K562 (cell line): ENCODE measurements around the gene CROT. TPM values are rescaled to one million over a fixed set of nuclear protein-coding genes. Genes with fewer than 3 reads are reported as not detected.

Experiments used
- ATAC-seq: fragments of 200-7000 bp; cut with Tn5 transposase; 3 replicates; pipeline ENCODE4 v1.9.1; 2020; ENCODE audit warnings: moderate library complexity
- BruUV-seq: library from RNA; stranded (reverse); fragments of 400-500 nt; replicated peaks from 2 replicates; lab custom pipeline; 2021; lab: Mats Ljungman, UMichigan
- CTCF ChIA-PET: fragments of 300-600 bp; formaldehyde crosslinking; extraction: SDS; loops from one replicate; lab custom pipeline; 2021; ENCODE audit warnings: low intra/inter-chr PET ratio; lab: Yijun Ruan, JAX
- POLR2A ChIA-PET: fragments of 300-600, 350-650 bp; sonication (Branson Sonifier 250); formaldehyde crosslinking; extraction: SDS; loops from one replicate; lab custom pipeline; 2021; ENCODE audit warnings: antibody characterized with exemption, inconsistent platforms; lab: Yijun Ruan, JAX
- DNase-seq, 4 experiments: peaks; one replicate each; pipeline versions ENCODE4 v3.0.0 to v3.0.0-alpha.2; 2011 to 2018; ENCODE audit warnings: low spot score in 3 of 4, mixed read lengths in 3 of 4; ENCODE audit errors: extremely low read depth in 1 of 4
- FAIRE-seq: peaks from 2 replicates; lab custom pipeline; 2011; peaks lifted over from hg19 to GRCh38; lab: Jason Lieb, UNC
- H2AFZ ChIP-seq: 2 replicates; pipeline ENCODE4 v1.6.0; 2011; ENCODE audit warnings: low read depth, low read length, control low read depth, inconsistent platforms
- H3K27ac ChIP-seq: fragments of 200-600 bp; 3 replicates; pipeline ENCODE4 v1.8.0; 2011; ENCODE audit warnings: low read depth, mild to moderate bottlenecking, control low read depth, inconsistent platforms, low read length, moderate library complexity, mixed read lengths; ENCODE audit errors: extremely low read depth
- H3K27me3 ChIP-seq, 2 experiments: fragments of 300-600 bp in 1 of 2; 2 replicates in 1 of 2; 3 replicates in 1 of 2; pipeline versions ENCODE4 v1.6.0 to v1.8.0; 2011; ENCODE audit warnings: inconsistent platforms in 2 of 2, low read length in 2 of 2, mild to moderate bottlenecking in 1 of 2, mixed read lengths in 1 of 2, moderate library complexity in 1 of 2; ENCODE audit not compliant: control insufficient read depth in 2 of 2, insufficient read depth in 2 of 2
- H3K36me3 ChIP-seq: fragments of 300-600 bp; 3 replicates; pipeline ENCODE4 v1.8.0; 2011; ENCODE audit warnings: mild to moderate bottlenecking, low read length, inconsistent platforms; ENCODE audit not compliant: control insufficient read depth, insufficient read depth
- H3K4me1 ChIP-seq, 2 experiments: fragments of 200-600 bp in 1 of 2; replicated peaks in 1 of 2; 2 replicates in 1 of 2; 3 replicates in 1 of 2; pipeline versions ENCODE4 v1.5.1 to v1.8.0; 2011; ENCODE audit warnings: inconsistent platforms in 2 of 2, low read length in 2 of 2, mild to moderate bottlenecking in 1 of 2, mixed read lengths in 1 of 2, moderate library complexity in 1 of 2; ENCODE audit not compliant: control insufficient read depth in 2 of 2, insufficient read depth in 2 of 2
- H3K4me2 ChIP-seq: 2 replicates; pipeline ENCODE4 v1.6.1; 2011; ENCODE audit warnings: low read length, control low read depth, inconsistent platforms, mixed read lengths; ENCODE audit not compliant: insufficient read depth
- H3K4me3 ChIP-seq: fragments of 200-600 bp; sonication (generic), shearing (Covaris generic); 2 replicates; pipeline ENCODE4 v1.5.1; 2016; ENCODE audit warnings: control low read depth, inconsistent platforms
- H3K79me2 ChIP-seq: fragments of 200-600 bp; 3 replicates; pipeline ENCODE4 v1.8.0; 2011; ENCODE audit warnings: low read length, inconsistent platforms; ENCODE audit not compliant: control insufficient read depth, insufficient read depth
- H3K9ac ChIP-seq, 2 experiments: 2 replicates each; pipeline versions ENCODE4 v1.6.0 to v1.6.1; 2011; ENCODE audit warnings: low read depth in 2 of 2, low read length in 2 of 2, control low read depth in 1 of 2, inconsistent platforms in 1 of 2, mild to moderate bottlenecking in 1 of 2, mixed read lengths in 1 of 2; ENCODE audit not compliant: insufficient read depth in 1 of 2
- H3K9me1 ChIP-seq: one replicate; pipeline ENCODE4 v1.6.0; 2011; ENCODE audit warnings: inconsistent platforms, mild to moderate bottlenecking, low read length, moderate library complexity; ENCODE audit not compliant: control insufficient read depth, insufficient read depth
- H3K9me3 ChIP-seq: replicated peaks from 2 replicates; pipeline ENCODE4 v1.5.1; 2011; ENCODE audit warnings: low read depth, low read length, inconsistent platforms; ENCODE audit not compliant: control insufficient read depth, insufficient read depth
- H4K20me1 ChIP-seq: replicated peaks from 2 replicates; pipeline ENCODE4 v1.6.1; 2011; ENCODE audit warnings: low read length, inconsistent platforms, mixed read lengths; ENCODE audit not compliant: control insufficient read depth, insufficient read depth
- CREB3L1 ChIP-seq: fragments of 450-650 bp; IDR thresholded peaks from 2 replicates; pipeline ENCODE4 v1.6.1; 2014; ENCODE audit warnings: low read depth, mild to moderate bottlenecking, moderate library complexity, borderline replicate concordance
- EWSR1 ChIP-seq: fragments of 450-650 bp; IDR thresholded peaks from 2 replicates; pipeline ENCODE4 v1.6.1; 2018; ENCODE audit warnings: borderline replicate concordance, mild to moderate bottlenecking, low read depth, moderate library complexity; ENCODE audit not compliant: partially characterized antibody
- HOXB6 ChIP-seq: fragments of 250-450 bp; sonication (Bioruptor Pico); IDR thresholded peaks from 2 replicates; pipeline ENCODE4 v1.5.1; 2022; ENCODE audit warnings: mild to moderate bottlenecking, borderline replicate concordance
- KDM1A ChIP-seq, 2 experiments: fragments of 450-650 bp; IDR thresholded peaks; 2 replicates each; pipeline ENCODE4 v1.6.1; 2016; ENCODE audit warnings: mild to moderate bottlenecking in 2 of 2
- MTA2 ChIP-seq: fragments of 450-650 bp; IDR thresholded peaks from 2 replicates; pipeline ENCODE4 v1.6.1; 2016; ENCODE audit warnings: low read depth
- NCOA1 ChIP-seq: fragments of 450-650 bp; IDR thresholded peaks from 2 replicates; pipeline ENCODE4 v1.6.1; 2016; ENCODE audit warnings: low read depth
- PKNOX1 ChIP-seq: fragments of 450-650 bp; IDR thresholded peaks from 2 replicates; pipeline ENCODE4 v1.6.1; 2016
- PREB ChIP-seq: sonication (generic); formaldehyde crosslinking; IDR thresholded peaks from 2 replicates; pipeline ENCODE4 v1.8.1; 2023; ENCODE audit warnings: mild to moderate bottlenecking, missing genetic modification reagents
- RAD21 ChIP-seq, 2 experiments: fragments of 250-450 bp in 1 of 2; fragments of 450-650 bp in 1 of 2; sonication (Bioruptor Pico) in 1 of 2; formaldehyde crosslinking in 1 of 2; IDR thresholded peaks in 1 of 2; conservative IDR thresholded peaks in 1 of 2; 2 replicates each; pipeline versions ENCODE4 v1.4.0 to v1.8.0; 2020 to 2022; ENCODE audit warnings: mild to moderate bottlenecking in 2 of 2, moderate library complexity in 1 of 2
- SMC3 ChIP-seq: conservative IDR thresholded peaks from 2 replicates; pipeline ENCODE4 v1.6.1; 2011; ENCODE audit warnings: low read depth, low read length, improper control_type of control experiment; ENCODE audit not compliant: insufficient read depth
- SRSF1 ChIP-seq: fragments of 200-400 bp; formaldehyde crosslinking; IDR thresholded peaks from 2 replicates; pipeline ENCODE4 v1.6.1; 2017; ENCODE audit warnings: mild to moderate bottlenecking, low read depth, low read length, moderate library complexity
- STAT5B ChIP-seq: fragments of 250-450 bp; sonication (Bioruptor Pico); IDR thresholded peaks from 2 replicates; pipeline ENCODE4 v1.8.0; 2021; ENCODE audit warnings: mild to moderate bottlenecking, inconsistent platforms
- TFAP4 ChIP-seq: sonication (generic); formaldehyde crosslinking; IDR thresholded peaks from 2 replicates; pipeline ENCODE4 v1.8.0; 2022; ENCODE audit warnings: missing genetic modification reagents, mild to moderate bottlenecking, moderate library complexity, borderline replicate concordance
- ZBTB17 ChIP-seq: fragments of 450-650 bp; formaldehyde crosslinking; IDR thresholded peaks from 2 replicates; pipeline ENCODE4 v1.4.0; 2020; ENCODE audit warnings: mild to moderate bottlenecking
- ZNF398 ChIP-seq: fragments of 250-450 bp; sonication (Bioruptor Pico); IDR thresholded peaks from 2 replicates; pipeline ENCODE4 v1.8.0; 2021; ENCODE audit warnings: moderate library complexity, mild to moderate bottlenecking, inconsistent platforms
- ZNF507 ChIP-seq: conservative IDR thresholded peaks from 2 replicates; pipeline ENCODE4 v1.6.1; 2017; ENCODE audit warnings: missing genetic modification characterization, missing compliant biosample characterization
- ZNF79 ChIP-seq: fragments of 250-450 bp; sonication (Bioruptor Pico); IDR thresholded peaks from 2 replicates; pipeline ENCODE4 v1.4.0; 2020; ENCODE audit warnings: low read depth, mild to moderate bottlenecking, moderate library complexity
- ZSCAN32 ChIP-seq: fragments of 450-650 bp; formaldehyde crosslinking; IDR thresholded peaks from 2 replicates; pipeline ENCODE4 v1.4.0; 2020; ENCODE audit warnings: mild to moderate bottlenecking, moderate library complexity
- whole genome bisulfite sequencing: fragments of 100-300 bp; shearing (Covaris generic); methylation state at CpG from one replicate; pipeline ENCODE4 v1.1.6; 2016; ENCODE audit warnings: low coverage, mixed read lengths; ENCODE audit not compliant: insufficient coverage; ENCODE audit errors: missing lambda C conversion rate; 5-methylcytosine and 5-hydroxymethylcytosine counted together
- in situ Hi-C: fragments of 300-500 bp; cut with MboI; formaldehyde crosslinking; loops from 4 replicates; pipeline ENCODE4 v1.15.0; 2018; ENCODE audit warnings: inconsistent platforms, mixed read lengths
- intact Hi-C: fragments of 100-400 bp; cut with micrococcal nuclease; formaldehyde crosslinking; loops from 2 replicates; pipeline ENCODE4 v1.14.2; 2022
- polyA plus RNA-seq, 8 experiments: library from polyadenylated mRNA; depleted of rRNA in 4 of 8; stranded (reverse) in 5 of 8; unstranded in 3 of 8; fragments of >200 nt; fragmentation: Nextera tagmentation in 2 of 8; fragmentation: Illumina TruSeq in 1 of 8; extraction: Ambion mirVana in 2 of 8; extraction: Trizol in 1 of 8; gene quantifications; 2 replicates each; pipeline versions ENCODE4 v1.2.1 to v1.2.3, GENCODE V29; 2011 to 2014; ENCODE audit warnings: inconsistent platforms in 1 of 8, missing spikeins in 1 of 8
- total RNA-seq, 7 experiments: library from RNA; depleted of rRNA in 6 of 7; stranded (reverse); fragments of >200 nt in 6 of 7; fragmentation: Illumina TruSeq in 2 of 7; extraction: Trizol in 2 of 7; gene quantifications; 2 replicates each; pipeline versions ENCODE4 v1.2.1 to v1.2.3, GENCODE V29; 2011 to 2021; ENCODE audit warnings: low replicate concordance in 1 of 7

The CROT gene
- total and polyA plus RNA-seq, 9 of the 15 experiments (the other 6 are each of a cell fraction or from before 2014, with no cell fraction given) = 2.5 to 8.1 (median 5.1) TPM

GRCh38 chr7:87342231-87342630, 3.2 kb upstream of the CROT start:
- Histone ChIP-seq H3K9ac (no peak overlapping the region), H3K4me1 (peaks cover 7 to 8% of the 10 kb centered on the region in 2 experiments; a peak in 4 of 5 replicates), H3K79me2 (no peaks in the 10 kb centered on the region), H3K9me1 (no peaks in the 10 kb centered on the region), H2AFZ (no peak overlapping the region), H3K27ac (no peak overlapping the region), H3K9me3 (no peaks in the 10 kb centered on the region), H4K20me1 (no peaks in the 10 kb centered on the region), H3K36me3 (no peaks in the 10 kb centered on the region), H3K27me3 (no peaks in the 10 kb centered on the region), H3K4me3 (no peak overlapping the region), H3K4me2 (no peak overlapping the region)
- DNase-seq (no peak), FAIRE-seq (no peak), ATAC-seq (no peak)
- WGBS = 33% methylated on average over 3 of the region's 3 CpGs
- POLR2A ChIA-PET = no interaction called here
- in situ Hi-C loops (no loop called here), intact Hi-C loops (no loop called here)
- CTCF ChIA-PET = no interaction called here
- BruUV-seq = no TSS peak
- TF ChIP-seq ZSCAN32 (CRISPR knock-in tag) = no peak
- TF ChIP-seq PKNOX1 = no peak
- no peak for TF ChIP-seq NCOA1
- TF ChIP-seq KDM1A (IDR thresholded peaks at IDR 0.05) = no peak
- no peak for TF ChIP-seq ZNF398 (CRISPR knock-in tag)
- TF ChIP-seq STAT5B = no peak
- no peak for TF ChIP-seq SRSF1
- TF ChIP-seq RAD21 (CRISPR knock-in tag; conservative IDR thresholded peaks at IDR 0.05 in 1 of 2, IDR thresholded peaks at IDR 0.05 in 1 of 2) = no peak
- TF ChIP-seq CREB3L1 = no peak
- no peak for TF ChIP-seq ZNF507
- TF ChIP-seq SMC3 = no peak
- TF ChIP-seq HOXB6 (CRISPR knock-in tag) = no peak
- TF ChIP-seq EWSR1 = no peak
- no peak for TF ChIP-seq TFAP4
- TF ChIP-seq PREB (CRISPR knock-in tag) = no peak
- TF ChIP-seq MTA2 = no peak
- TF ChIP-seq ZBTB17 = no peak
- TF ChIP-seq ZNF79 (CRISPR knock-in tag) = no peak
